Limb (tissue), 2 donors: ENCODE measurements around the gene SOX8.
"Not testable (repeated sequence)": the region's sequence is repeated elsewhere in the genome, so short reads cannot be mapped to it uniquely, and the experiment has no call there.

Experiments used
- DNase-seq, 2 donors: peaks; one replicate each; pipeline ENCODE4 v3.0.0-alpha.2; 2016; ENCODE audit errors: extremely low spot score in 2 of 2

SOX8 gene

GRCh38 chr16:1024138-1024537 lies 42.6 kb downstream of the SOX8 start:
- no peak for DNase-seq

DNA sequence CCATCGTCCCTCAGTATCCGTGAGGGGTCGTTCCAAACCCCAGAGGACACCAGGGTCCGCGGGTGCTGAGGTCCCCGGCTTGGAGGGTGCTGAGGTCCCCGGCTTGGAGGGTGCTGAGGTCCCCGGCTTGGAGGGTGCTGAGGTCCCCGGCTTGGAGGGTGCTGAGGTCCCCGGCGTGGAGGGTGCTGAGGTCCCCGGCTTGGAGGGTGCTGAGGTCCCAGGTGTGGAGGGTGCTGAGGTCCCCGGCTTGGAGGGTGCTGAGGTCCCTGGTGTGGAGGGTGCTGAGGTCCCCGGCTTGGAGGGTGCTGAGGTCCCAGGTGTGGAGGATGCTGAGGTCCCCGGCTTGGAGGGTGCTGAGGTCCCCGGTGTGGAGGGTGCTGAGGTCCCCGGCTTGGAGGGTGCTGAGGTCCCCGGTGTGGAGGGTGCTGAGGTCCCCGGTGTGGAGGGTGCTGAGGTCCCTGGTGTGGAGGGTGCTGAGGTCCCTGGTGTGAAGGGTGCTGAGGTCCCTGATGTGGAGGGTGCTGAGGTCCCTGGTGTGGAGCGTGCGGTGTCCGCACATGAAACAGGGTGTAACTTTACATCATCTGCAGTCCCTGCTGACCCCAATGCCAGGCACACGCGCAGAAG lies 43.7 kb downstream of the SOX8 start:
- DNase-seq, result not testable (repeated sequence)

DNA sequence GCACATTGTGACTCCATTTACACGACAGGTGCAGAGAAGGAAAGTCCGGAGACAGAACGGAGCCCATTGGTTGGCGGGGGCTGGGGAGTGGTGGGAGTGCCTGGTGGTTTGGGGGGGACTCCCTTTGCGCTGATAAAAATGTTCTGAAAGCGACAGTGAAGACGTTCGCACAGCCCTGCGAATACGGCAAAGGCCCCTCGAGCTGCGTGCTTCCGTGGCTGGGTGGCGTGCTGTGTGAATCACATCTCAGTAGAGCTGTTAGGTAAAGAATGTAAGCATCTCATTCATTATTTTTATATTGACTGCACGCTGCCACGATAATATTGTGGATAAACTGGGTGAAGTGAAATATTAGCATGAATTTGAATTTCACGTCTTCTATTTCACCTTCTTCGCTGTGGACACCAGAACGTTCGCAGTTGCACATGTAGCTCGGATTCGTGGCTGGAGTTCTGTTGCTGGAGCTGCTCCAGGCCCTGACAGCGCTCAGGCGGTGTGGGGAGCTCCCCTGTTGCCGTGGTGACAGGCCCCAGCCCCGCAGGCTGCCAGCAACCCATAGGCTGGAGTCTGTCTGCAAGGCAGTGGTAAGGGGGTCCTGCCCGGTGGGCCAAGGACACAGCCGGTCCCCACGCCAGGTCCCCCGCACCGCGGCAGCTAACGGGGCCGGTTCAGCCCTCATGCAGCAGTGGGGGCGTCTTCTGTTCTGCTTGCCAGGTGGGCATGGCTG lies 44.6 kb downstream of the SOX8 start:
- peak in 1 of 2 donors; percentile 82 for DNase-seq

DNA sequence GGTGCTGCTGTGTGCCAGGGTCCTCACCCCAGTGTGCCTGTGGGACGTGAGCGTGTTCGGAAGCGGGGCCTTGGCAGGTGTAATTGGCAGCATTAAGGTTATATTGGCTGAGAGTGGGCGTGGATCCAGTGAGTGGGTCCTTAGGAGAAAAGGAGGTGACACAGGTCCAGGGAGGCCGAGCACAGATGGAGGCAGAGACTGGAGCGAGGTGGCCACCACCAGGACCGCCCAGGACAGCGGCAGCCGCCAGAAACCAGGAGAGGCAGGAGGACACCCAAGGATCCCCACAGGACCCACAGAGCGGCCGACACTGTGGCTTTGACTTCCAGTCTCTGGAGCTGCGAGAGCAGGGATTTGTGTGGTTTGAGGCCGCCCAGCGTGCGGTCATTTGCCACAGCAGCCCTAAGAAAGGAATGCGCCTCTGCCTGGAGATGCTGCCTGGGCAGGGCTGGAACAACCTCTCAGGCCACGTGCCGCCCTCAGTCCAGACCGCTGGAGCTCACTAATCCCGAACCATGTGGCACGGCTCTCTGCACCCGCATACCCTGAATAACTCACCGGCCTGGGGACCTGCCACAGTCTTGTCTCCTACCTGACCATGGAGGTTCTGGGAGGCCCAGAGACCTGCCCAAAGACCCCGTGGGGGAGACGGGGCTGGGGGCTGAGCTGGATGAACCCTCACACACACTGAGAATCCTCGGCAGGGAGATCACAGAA lies 45.4 kb downstream of the SOX8 start:
- no peak for DNase-seq

DNA sequence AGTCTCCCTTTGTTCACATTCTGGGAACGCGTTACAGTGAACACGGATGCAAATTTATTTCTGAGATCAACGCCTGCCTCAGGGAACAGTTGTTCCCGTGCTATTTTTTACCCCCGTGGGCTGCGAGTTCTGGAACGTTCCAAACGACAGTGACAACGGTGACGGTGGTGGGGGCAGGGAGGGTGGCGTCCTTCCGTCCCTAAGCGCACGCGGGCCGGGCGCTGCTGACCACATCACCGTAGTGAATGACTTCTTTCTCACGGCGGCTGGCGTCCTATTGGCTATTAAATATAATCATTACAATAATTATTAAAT lies 45.9 kb downstream of the SOX8 start:
- no peak for DNase-seq

DNA sequence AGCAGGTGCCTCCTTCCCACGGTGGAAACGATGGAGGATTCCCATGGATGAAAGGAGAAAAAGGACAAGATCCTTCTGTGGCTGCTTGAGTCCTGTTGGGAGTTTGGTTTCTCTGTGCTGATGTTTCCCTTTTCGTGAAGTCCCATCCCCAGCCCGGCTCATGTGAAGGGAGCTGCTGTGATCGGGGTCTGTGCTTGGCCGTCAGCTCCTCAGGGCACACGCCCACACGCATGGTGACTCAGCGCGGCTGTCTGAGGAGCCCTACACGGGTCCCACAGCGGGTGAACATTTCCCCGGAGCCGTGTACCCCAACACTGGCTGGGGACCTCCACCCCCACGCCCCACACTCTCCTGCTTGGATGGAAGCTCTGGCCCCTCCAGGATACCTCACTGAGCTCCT lies 46.5 kb downstream of the SOX8 start:
- no peak for DNase-seq

DNA sequence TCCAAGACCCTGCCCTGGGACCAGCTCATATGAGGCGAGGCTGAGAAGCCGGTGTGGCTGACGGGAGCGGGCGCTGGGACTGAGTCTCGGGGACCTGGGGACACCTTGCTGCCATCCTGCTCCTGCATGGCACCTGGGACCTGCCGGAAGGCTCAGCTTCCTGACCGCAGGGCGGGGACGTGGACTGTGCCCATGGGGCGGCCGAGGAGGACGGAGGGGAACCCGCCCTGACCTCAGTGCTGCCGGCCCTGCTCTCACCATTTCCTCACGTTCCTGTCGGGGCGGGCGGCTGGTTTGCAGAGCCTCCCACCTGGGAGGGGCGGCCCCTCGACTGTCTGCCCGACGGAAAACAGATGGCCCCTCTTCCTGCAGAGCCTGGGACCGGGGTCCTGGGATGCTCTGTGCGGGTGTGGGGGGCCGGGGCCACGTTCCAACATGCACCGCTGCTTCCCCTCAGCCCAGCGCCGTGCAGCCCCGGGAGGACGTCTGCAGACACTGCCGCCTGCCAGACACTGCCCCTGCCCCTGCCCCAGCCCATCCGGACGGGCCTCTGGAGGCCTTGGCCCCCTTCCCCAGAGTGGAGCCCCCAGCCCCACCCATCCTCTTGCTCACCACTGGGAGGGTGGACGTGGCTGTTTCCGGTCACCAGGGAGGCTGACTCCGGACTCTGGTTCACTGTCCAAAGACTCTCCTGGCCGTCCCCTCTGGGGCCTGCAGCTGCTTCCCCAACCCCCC lies 47.1 kb downstream of the SOX8 start:
- DNase-seq, result no peak

DNA sequence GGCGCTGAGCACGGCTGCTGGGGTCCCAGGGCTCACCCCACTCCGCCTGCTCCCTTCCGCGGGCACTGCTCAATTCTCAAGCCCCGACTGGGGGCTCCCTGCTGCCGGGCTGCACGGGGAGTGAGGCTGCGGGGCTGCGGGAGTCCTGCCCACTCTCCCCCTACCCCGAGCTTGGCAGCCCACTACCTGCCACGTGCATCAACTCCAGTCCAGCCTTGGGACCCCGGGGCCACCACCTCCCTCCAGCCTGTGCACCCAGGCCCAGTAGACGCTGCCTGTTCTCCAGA lies 47.6 kb downstream of the SOX8 start:
- no peak for DNase-seq

- no peak for DNase-seq
Observed at GRCh38 chr16:1030473-1030901, 48.9 kb downstream of the SOX8 start.

DNA sequence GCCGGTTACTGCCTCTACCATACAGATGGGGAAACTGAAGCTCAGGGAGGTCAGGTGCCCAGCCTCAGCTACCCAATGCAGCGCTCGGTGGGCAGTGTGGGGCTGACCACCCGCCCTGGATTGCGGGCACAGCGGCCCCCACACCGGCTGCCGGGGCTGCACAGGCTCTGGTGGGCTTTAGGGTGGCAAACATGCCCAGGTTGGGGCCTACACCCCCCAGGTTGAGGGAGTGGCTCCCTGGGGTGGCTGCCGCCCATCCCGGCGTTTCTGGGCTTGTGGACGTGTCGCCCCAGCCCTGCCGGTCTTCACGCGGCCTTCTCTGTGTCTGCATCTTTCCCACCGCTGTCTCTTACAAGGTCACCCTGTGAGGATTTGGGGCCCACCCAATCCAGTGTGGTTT lies 50.1 kb downstream of the SOX8 start:
- DNase-seq, result no peak

- DNase-seq, result no peak
Observed at GRCh38 chr16:1032607-1033006, 51.0 kb downstream of the SOX8 start.

- no peak for DNase-seq
Observed at GRCh38 chr16:1033128-1033679, 51.6 kb downstream of the SOX8 start.

GRCh38 chr16:1034230-1035065 lies 52.9 kb downstream of the SOX8 start:
- no peak for DNase-seq

- DNase-seq, result no peak
Observed at GRCh38 chr16:1035066-1035415, 53.5 kb downstream of the SOX8 start.

DNA sequence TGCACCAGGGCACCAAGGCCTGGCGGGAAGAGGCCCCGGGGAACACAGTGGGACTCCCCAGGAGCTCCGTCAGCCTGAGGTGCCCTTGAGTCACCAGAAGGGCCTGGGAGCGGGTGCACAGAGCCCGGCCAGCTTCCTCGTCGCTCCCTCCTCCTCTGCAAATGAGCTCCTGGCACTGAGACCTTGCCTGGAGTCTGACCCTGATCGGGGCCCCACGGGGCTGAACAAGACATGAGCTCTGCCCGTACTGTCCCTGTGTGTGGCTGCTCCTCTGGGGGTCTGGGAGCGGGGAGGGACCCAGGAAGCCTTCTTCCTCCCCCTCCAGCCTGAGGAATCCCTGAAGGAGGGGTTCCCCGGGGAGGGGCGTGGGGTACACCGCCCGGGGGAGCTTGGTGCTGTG lies 54.6 kb downstream of the SOX8 start:
- DNase-seq, result no peak
